A673 (cell line): ENCODE results near the gene C10orf105. TPM values are rescaled to one million over a fixed set of nuclear protein-coding genes. Genes with fewer than 3 reads are reported as not detected.

Experiments
- BruUV-seq: library from RNA; stranded (reverse); fragments of 400-500 nt; replicated peaks from 2 replicates; lab custom pipeline; 2021; lab: Mats Ljungman, UMichigan
- CTCF ChIA-PET: fragments of 300-600 bp; sonication (Branson Sonifier 250); formaldehyde crosslinking; loops from one replicate; lab custom pipeline; 2022; ENCODE audit warnings: antibody characterized with exemption; lab: Charles Lee
- POLR2A ChIA-PET: fragments of 300-600 bp; sonication (Branson Sonifier 250); formaldehyde crosslinking; loops from one replicate; lab custom pipeline; 2022; ENCODE audit warnings: antibody characterized with exemption; ENCODE audit not compliant: low non-redundant PET; lab: Charles Lee
- DNase-seq: peaks from one replicate; pipeline ENCODE4 v3.0.0-alpha.2; 2015; ENCODE audit warnings: low spot score
- H3K27ac ChIP-seq: fragments of 200-600 bp; sonication (generic); 2 replicates; pipeline ENCODE4 v1.5.1; 2016; ENCODE audit warnings: mixed run types, low read depth, mild to moderate bottlenecking, mixed read lengths, antibody characterized with exemption, low read length; ENCODE audit not compliant: poor library complexity, severe bottlenecking
- H3K27me3 ChIP-seq: fragments of 200-600 bp; sonication (generic); replicated peaks from 2 replicates; pipeline ENCODE4 v1.6.1; 2017; ENCODE audit warnings: mixed run types, low read depth, mild to moderate bottlenecking, mixed read lengths, antibody characterized with exemption, low read length; ENCODE audit not compliant: insufficient read depth, poor library complexity
- H3K36me3 ChIP-seq: fragments of 200-600 bp; sonication (generic); 2 replicates; pipeline ENCODE4 v1.6.1; 2016; ENCODE audit warnings: mixed run types, mild to moderate bottlenecking, mixed read lengths, antibody characterized with exemption, low read length; ENCODE audit not compliant: insufficient read depth, poor library complexity, severe bottlenecking
- H3K4me1 ChIP-seq: fragments of 200-600 bp; sonication (generic); 2 replicates; pipeline ENCODE4 v1.6.1; 2017; ENCODE audit warnings: mixed run types, mild to moderate bottlenecking, mixed read lengths, antibody characterized with exemption, low read length; ENCODE audit not compliant: insufficient read depth, poor library complexity, severe bottlenecking
- H3K4me3 ChIP-seq: fragments of 200-600 bp; sonication (generic); 2 replicates; pipeline ENCODE4 v1.5.1; 2016; ENCODE audit warnings: low read depth, mixed run types, mild to moderate bottlenecking, mixed read lengths, low read length; ENCODE audit not compliant: poor library complexity, severe bottlenecking
- H3K9me3 ChIP-seq: fragments of 200-600 bp; sonication (generic); 2 replicates; pipeline ENCODE4 v1.6.1; 2016; ENCODE audit warnings: mixed run types, low read depth, mild to moderate bottlenecking, mixed read lengths, antibody characterized with exemption, low read length; ENCODE audit not compliant: poor library complexity, severe bottlenecking
- EZH2 ChIP-seq: fragments of 200-600 bp; sonication (generic); IDR thresholded peaks from 2 replicates; pipeline ENCODE4 v1.6.1; 2017; ENCODE audit warnings: borderline replicate concordance, low read depth, mild to moderate bottlenecking, mixed read lengths, antibody characterized with exemption, low read length; ENCODE audit not compliant: poor library complexity, severe bottlenecking
- intact Hi-C: fragments of 100-400 bp; cut with micrococcal nuclease; formaldehyde crosslinking; loops from one replicate; pipeline ENCODE4 v1.10.0; 2022; ENCODE audit not compliant: unreplicated experiment
- total RNA-seq: library from RNA; stranded (reverse); gene quantifications from 2 replicates; pipeline ENCODE4 v1.2.3, GENCODE V29; 2021
- TF ChIP-seq, protein P1 (sequence below): fragments of 300-800, 200-600 bp; sonication (generic); conservative IDR thresholded peaks from 2 replicates; pipeline ENCODE4 v1.5.1; 2017; ENCODE audit warnings: low read depth, mild to moderate bottlenecking, antibody characterized with exemption, low read length, moderate library complexity, mixed read lengths

The C10orf105 gene
- total RNA-seq, 1 experiment from 2014 or later, result not detected

DNA sequence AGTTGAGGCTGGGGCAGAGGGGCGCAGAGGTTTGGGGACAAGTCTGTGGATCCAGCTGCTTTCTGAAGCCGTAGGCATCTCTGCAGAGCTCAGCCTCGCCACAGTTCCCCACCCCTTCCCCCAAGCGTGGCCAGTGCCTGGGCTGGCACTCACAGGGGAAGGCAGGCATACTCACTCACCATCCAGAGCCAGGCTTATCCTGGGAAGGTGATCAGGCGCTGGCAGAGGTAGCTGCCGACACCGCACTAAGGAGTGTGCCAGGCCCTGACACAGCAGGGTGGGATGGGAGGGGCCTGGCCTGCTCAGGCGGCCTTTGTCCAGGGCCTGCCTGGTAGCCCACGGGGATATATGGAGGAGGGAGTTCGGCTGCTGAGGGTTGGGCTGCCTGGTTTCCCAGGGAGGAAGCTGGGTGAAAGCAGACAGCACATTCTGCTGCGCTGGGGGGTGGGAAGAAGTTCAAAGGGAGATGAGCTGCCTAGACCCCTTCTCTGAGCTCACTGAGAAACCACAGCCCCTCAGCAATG is 37.9 kb upstream of the C10orf105 start:
- POLR2A ChIA-PET, result no interaction called here
- TF ChIP-seq, protein P1, sequence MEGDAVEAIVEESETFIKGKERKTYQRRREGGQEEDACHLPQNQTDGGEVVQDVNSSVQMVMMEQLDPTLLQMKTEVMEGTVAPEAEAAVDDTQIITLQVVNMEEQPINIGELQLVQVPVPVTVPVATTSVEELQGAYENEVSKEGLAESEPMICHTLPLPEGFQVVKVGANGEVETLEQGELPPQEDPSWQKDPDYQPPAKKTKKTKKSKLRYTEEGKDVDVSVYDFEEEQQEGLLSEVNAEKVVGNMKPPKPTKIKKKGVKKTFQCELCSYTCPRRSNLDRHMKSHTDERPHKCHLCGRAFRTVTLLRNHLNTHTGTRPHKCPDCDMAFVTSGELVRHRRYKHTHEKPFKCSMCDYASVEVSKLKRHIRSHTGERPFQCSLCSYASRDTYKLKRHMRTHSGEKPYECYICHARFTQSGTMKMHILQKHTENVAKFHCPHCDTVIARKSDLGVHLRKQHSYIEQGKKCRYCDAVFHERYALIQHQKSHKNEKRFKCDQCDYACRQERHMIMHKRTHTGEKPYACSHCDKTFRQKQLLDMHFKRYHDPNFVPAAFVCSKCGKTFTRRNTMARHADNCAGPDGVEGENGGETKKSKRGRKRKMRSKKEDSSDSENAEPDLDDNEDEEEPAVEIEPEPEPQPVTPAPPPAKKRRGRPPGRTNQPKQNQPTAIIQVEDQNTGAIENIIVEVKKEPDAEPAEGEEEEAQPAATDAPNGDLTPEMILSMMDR, result no peak
- no peak for TF ChIP-seq EZH2
- Histone ChIP-seq H3K27ac (no peak overlapping the region), H3K36me3 (no peaks in the 10 kb centered on the region), H3K9me3 (no peaks in the 10 kb centered on the region), H3K27me3 (no peaks in the 10 kb centered on the region), H3K4me3 (no peak overlapping the region), H3K4me1 (no peaks in the 10 kb centered on the region)
- CTCF ChIA-PET, result interaction anchor here (0.6 kb wide), 1 partner anchor 26 kb away, joined by 3 read pairs; no protein-coding TSS in a partner anchor
- no TSS peak for BruUV-seq
- intact Hi-C loops, result no loop called here
- DNase-seq, result no peak

DNA sequence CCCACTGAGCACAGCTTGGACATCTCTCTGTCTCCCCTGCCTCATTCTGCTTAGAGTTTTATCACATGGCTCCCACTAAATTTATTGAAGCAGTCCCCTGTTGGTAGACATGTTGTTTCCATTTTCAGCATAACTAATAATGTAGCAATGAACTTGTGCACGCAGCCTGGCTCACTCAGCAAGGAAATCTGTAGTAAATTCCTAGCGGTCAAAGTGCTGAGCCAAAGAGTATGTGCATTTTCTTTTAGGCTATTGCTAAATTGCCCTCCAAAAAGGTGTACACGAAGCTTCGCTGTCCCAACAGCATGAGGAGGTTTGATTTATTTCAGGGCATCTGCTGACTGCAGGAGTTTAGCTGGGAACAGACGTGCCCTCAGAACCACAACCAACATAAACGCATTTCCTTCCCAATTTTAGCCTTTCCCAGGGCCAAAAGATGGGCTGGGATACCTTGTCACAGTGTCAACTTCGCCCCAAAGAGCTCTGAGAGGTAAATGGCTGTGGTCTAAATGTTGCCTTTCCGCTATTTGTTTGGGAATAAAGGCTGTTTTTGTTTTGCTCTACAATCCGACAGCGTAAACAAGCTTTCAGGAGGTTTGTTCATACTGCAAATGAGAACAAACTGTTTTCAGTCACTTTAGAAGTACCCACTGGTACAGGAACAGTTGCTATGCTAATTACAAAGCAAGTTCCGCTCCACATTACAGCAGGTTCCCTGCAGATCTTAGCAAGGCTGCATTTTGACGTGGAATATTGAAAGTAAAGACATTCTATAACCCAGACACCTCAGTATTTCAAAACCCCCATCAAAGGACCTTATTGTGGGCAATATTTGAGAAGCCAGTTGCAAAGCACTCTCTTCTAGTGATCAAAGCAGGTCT is 37.0 kb upstream of the C10orf105 start:
- H3K9me3 ChIP-seq, result no peaks in the 10 kb centered on the region
- intact Hi-C loops, result no loop called here
- H3K4me3 ChIP-seq, result no peak overlapping the region
- ChIA-PET CTCF (no interaction called here), POLR2A (no interaction called here)
- DNase-seq, result no peak
- no peaks in the 10 kb centered on the region for H3K27me3 ChIP-seq
- no peak overlapping the region for H3K27ac ChIP-seq
- no TSS peak for BruUV-seq
- TF ChIP-seq, protein P1, result no peak
- TF ChIP-seq EZH2, result no peak
- H3K4me1 ChIP-seq, result no peaks in the 10 kb centered on the region
- no peaks in the 10 kb centered on the region for H3K36me3 ChIP-seq

DNA sequence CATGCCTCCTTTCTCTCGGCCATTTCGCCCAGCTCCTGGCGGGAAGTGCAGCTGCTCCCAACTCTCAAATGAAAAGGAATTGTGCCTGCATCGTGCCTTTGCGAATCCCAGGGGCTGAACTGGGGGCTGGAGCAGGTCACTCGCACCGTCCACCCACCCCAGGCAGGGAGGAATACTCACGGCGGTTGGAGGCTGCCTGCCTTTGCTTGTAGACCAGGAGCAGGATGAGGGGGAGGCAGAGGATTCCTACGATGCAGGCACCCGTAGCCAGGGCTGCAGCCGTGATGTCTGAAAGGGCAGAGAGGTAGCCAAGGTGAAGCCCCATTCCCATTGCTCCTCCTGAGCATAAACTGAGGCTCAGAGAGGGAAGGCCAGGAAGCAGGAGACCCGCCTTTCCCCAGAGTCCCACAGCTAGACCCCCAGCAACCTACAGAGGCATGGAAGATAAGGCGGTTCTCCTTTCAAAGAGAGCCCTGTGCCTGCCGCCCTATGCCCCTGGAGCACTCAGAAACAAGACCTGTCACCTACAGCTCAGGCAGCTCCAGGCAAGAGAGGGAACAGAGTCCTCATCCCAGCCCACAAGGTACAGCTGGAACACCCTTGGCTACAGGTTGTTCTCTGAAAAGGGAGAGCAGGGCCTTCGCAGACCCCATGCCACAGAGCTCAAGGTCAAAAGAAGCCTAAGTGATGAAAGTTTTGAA is 35.8 kb upstream of the C10orf105 start:
- no TSS peak for BruUV-seq
- CTCF ChIA-PET, result no interaction called here
- intact Hi-C loops, result no loop called here

More for the DNA sequence above, 35.8 kb upstream of the C10orf105 start:
- Histone ChIP-seq H3K9me3 (no peaks in the 10 kb centered on the region), H3K36me3 (no peaks in the 10 kb centered on the region), H3K4me3 (no peak overlapping the region), H3K4me1 (no peaks in the 10 kb centered on the region), H3K27ac (no peak overlapping the region), H3K27me3 (no peaks in the 10 kb centered on the region)
- POLR2A ChIA-PET, result no interaction called here
- TF ChIP-seq EZH2, result no peak
- TF ChIP-seq, protein P1, result no peak
- DNase-seq, result no peak
